H1 (cell line): ENCODE measurements around the gene CCDC195. TPM values are rescaled to one million over a fixed set of nuclear protein-coding genes. Genes with fewer than 3 reads are reported as not detected.

Experiments used
- CTCF ChIA-PET: fragments of 300-600 bp; sonication (Branson Sonifier 250); formaldehyde crosslinking; loops from one replicate; lab custom pipeline; 2021; ENCODE audit not compliant: partially characterized antibody; lab: Charles Lee
- POLR2A ChIA-PET: fragments of 300-600 bp; sonication (Branson Sonifier 250); formaldehyde crosslinking; loops from one replicate; lab custom pipeline; 2021; ENCODE audit warnings: inconsistent platforms; ENCODE audit not compliant: partially characterized antibody; lab: Charles Lee
- DNase-seq, 2 experiments: peaks; one replicate each; pipeline versions ENCODE4 v3.0.0 to v3.0.0-alpha.2; 2010 to 2022; ENCODE audit warnings: low spot score in 2 of 2, low read depth in 1 of 2, mixed read lengths in 1 of 2
- FAIRE-seq: peaks from 2 replicates; lab custom pipeline; 2011; peaks lifted over from hg19 to GRCh38; lab: Jason Lieb, UNC
- H2AFZ ChIP-seq: 2 replicates; pipeline ENCODE4 v1.8.1; 2012; ENCODE audit warnings: low read length, inconsistent platforms
- H2AK5ac ChIP-seq: 2 replicates; pipeline ENCODE4 v1.6.1; 2013; ENCODE audit warnings: low read depth, low read length
- H2BK120ac ChIP-seq: replicated peaks from 2 replicates; pipeline ENCODE3; 2013; ENCODE audit warnings: low read depth, low read length, inconsistent platforms
- H2BK12ac ChIP-seq: 2 replicates; pipeline ENCODE4 v1.6.1; 2013; ENCODE audit warnings: low read depth, low read length
- H2BK15ac ChIP-seq: 2 replicates; pipeline ENCODE4 v1.6.1; 2013; ENCODE audit warnings: low read length
- H2BK20ac ChIP-seq: 2 replicates; pipeline ENCODE4 v1.6.1; 2013; ENCODE audit warnings: low read length
- H2BK5ac ChIP-seq: 2 replicates; pipeline ENCODE4 v1.6.1; 2013; ENCODE audit warnings: low read depth, low read length
- H3K14ac ChIP-seq: 2 replicates; pipeline ENCODE4 v1.6.1; 2013; ENCODE audit warnings: inconsistent platforms; ENCODE audit not compliant: insufficient read length
- H3K18ac ChIP-seq: 2 replicates; pipeline ENCODE4 v1.6.1; 2013; ENCODE audit warnings: low read length; ENCODE audit errors: extremely low read depth
- H3K23ac ChIP-seq: 2 replicates; pipeline ENCODE4 v1.6.1; 2013; ENCODE audit warnings: inconsistent platforms; ENCODE audit not compliant: insufficient read length
- H3K23me2 ChIP-seq: 2 replicates; pipeline ENCODE4 v1.6.1; 2013; ENCODE audit warnings: low read depth, low read length
- H3K27ac ChIP-seq: 2 replicates; pipeline ENCODE4 v1.6.1; 2011; ENCODE audit warnings: low read depth, low read length, inconsistent platforms
- H3K27me3 ChIP-seq, 4 experiments: replicated peaks in 1 of 4; 1 replicate in 1 of 4; 2 replicates in 3 of 4; pipeline versions ENCODE4 v1.6.1 to v1.8.1; 2011 to 2013; ENCODE audit warnings: low read length in 3 of 4, mild to moderate bottlenecking in 3 of 4, inconsistent platforms in 2 of 4, mixed read lengths in 2 of 4, moderate library complexity in 1 of 4; ENCODE audit not compliant: control insufficient read depth in 3 of 4, insufficient read depth in 3 of 4; ENCODE audit errors: extremely low read depth in 1 of 4
- H3K36me3 ChIP-seq, 4 experiments: 2 replicates each; pipeline versions ENCODE4 v1.6.1 to v1.8.1; 2011 to 2013; ENCODE audit warnings: mild to moderate bottlenecking in 4 of 4, low read length in 3 of 4, moderate library complexity in 2 of 4, control low read depth in 1 of 4, inconsistent platforms in 1 of 4; ENCODE audit not compliant: insufficient read depth in 4 of 4, control insufficient read depth in 2 of 4
- H3K4ac ChIP-seq: replicated peaks from 2 replicates; pipeline ENCODE3; 2013; ENCODE audit warnings: low read length, low read depth, mixed read lengths, inconsistent platforms; ENCODE audit not compliant: insufficient read length
- H3K4me1 ChIP-seq, 4 experiments: replicated peaks in 1 of 4; 1 replicate in 1 of 4; 2 replicates in 3 of 4; pipeline versions ENCODE4 v1.6.1 to v1.8.1; 2011 to 2013; ENCODE audit warnings: low read length in 3 of 4, inconsistent platforms in 2 of 4, mixed read lengths in 1 of 4; ENCODE audit not compliant: insufficient read depth in 4 of 4, control insufficient read depth in 3 of 4
- H3K4me2 ChIP-seq, 2 experiments: 2 replicates each; pipeline versions ENCODE4 v1.6.1 to v1.8.1; 2011 to 2013; ENCODE audit warnings: low read depth in 2 of 2, low read length in 2 of 2, control low read depth in 1 of 2, inconsistent platforms in 1 of 2, mild to moderate bottlenecking in 1 of 2; ENCODE audit not compliant: insufficient read depth in 1 of 2
- H3K4me3 ChIP-seq, 4 experiments: fragments of 200-600, 300-600 bp in 1 of 4; sonication (generic), shearing (Covaris generic), sonication (Bioruptor Twin) in 1 of 4; 2 replicates each; pipeline versions ENCODE4 v1.5.1 to v1.8.1; 2011 to 2016; ENCODE audit warnings: low read length in 4 of 4, low read depth in 3 of 4, control low read depth in 2 of 4, inconsistent platforms in 2 of 4, mild to moderate bottlenecking in 2 of 4, mixed read lengths in 1 of 4, moderate library complexity in 1 of 4; ENCODE audit not compliant: insufficient read depth in 2 of 4; ENCODE audit errors: extremely low read depth in 1 of 4
- H3K56ac ChIP-seq: replicated peaks from 2 replicates; pipeline ENCODE3; 2013; ENCODE audit warnings: low read depth, mild to moderate bottlenecking, mixed read lengths, low read length, inconsistent platforms; ENCODE audit not compliant: insufficient read length
- H3K79me1 ChIP-seq: 2 replicates; pipeline ENCODE4 v1.6.1; 2013; ENCODE audit warnings: low read depth, low read length, control low read depth
- H3K79me2 ChIP-seq, 2 experiments: 2 replicates each; pipeline versions ENCODE4 v1.6.1 to v1.8.1; 2012 to 2013; ENCODE audit warnings: low read length in 2 of 2, mild to moderate bottlenecking in 2 of 2, inconsistent platforms in 1 of 2; ENCODE audit not compliant: insufficient read depth in 2 of 2, control insufficient read depth in 1 of 2
- H3K9ac ChIP-seq, 4 experiments: replicated peaks in 1 of 4; 1 replicate in 1 of 4; 2 replicates in 3 of 4; pipeline versions ENCODE4 v1.6.1 to v1.8.1; 2011 to 2013; ENCODE audit warnings: low read depth in 3 of 4, low read length in 3 of 4, control low read depth in 2 of 4, mild to moderate bottlenecking in 2 of 4, moderate library complexity in 2 of 4, inconsistent platforms in 1 of 4; ENCODE audit errors: extremely low read depth in 1 of 4
- H3K9me3 ChIP-seq, 2 experiments: 2 replicates each; pipeline versions ENCODE4 v1.6.1 to v1.8.1; 2012 to 2013; ENCODE audit warnings: mild to moderate bottlenecking in 2 of 2, moderate library complexity in 2 of 2, control low read depth in 1 of 2, inconsistent platforms in 1 of 2, low read depth in 1 of 2, low read length in 1 of 2, mixed read lengths in 1 of 2; ENCODE audit not compliant: insufficient read depth in 2 of 2
- H4K20me1 ChIP-seq, 2 experiments: replicated peaks in 1 of 2; 2 replicates each; pipeline versions ENCODE3 to v1.8.1; 2011 to 2013; ENCODE audit warnings: inconsistent platforms in 2 of 2, low read length in 2 of 2, mild to moderate bottlenecking in 1 of 2; ENCODE audit not compliant: insufficient read depth in 2 of 2, control insufficient read depth in 1 of 2
- H4K5ac ChIP-seq: 2 replicates; pipeline ENCODE4 v1.6.1; 2013; ENCODE audit warnings: low read length, low read depth, mixed read lengths, inconsistent platforms; ENCODE audit not compliant: insufficient read length
- H4K8ac ChIP-seq: 2 replicates; pipeline ENCODE4 v1.8.0; 2013; ENCODE audit warnings: mild to moderate bottlenecking, moderate library complexity, low read length, inconsistent platforms; ENCODE audit not compliant: insufficient read depth; ENCODE audit errors: extremely low read depth
- H4K91ac ChIP-seq: replicated peaks from 2 replicates; pipeline ENCODE3; 2013; ENCODE audit warnings: low read length, mixed read lengths, inconsistent platforms; ENCODE audit not compliant: insufficient read length
- BRCA1 ChIP-seq: IDR thresholded peaks from 2 replicates; pipeline ENCODE4 v1.6.1; 2012; ENCODE audit warnings: low read depth, low read length, improper control_type of control experiment
- CEBPB ChIP-seq: IDR thresholded peaks from 2 replicates; pipeline ENCODE4 v1.6.1; 2012; ENCODE audit warnings: low read depth, low read length
- CHD1 ChIP-seq: IDR thresholded peaks from 2 replicates; pipeline ENCODE4 v1.6.1; 2012; ENCODE audit warnings: low read depth, low read length, improper control_type of control experiment
- HDAC2 ChIP-seq, 2 experiments: fragments of 300-600 bp in 1 of 2; sonication (generic) in 1 of 2; IDR thresholded peaks; 2 replicates each; pipeline ENCODE4 v1.6.1; 2011 to 2012; ENCODE audit warnings: low read depth in 2 of 2, low read length in 2 of 2, mild to moderate bottlenecking in 2 of 2, moderate library complexity in 2 of 2, borderline replicate concordance in 1 of 2, inconsistent platforms in 1 of 2
- JUN ChIP-seq: IDR thresholded peaks from 2 replicates; pipeline ENCODE4 v1.6.1; 2011; ENCODE audit warnings: low read depth, mild to moderate bottlenecking, improper control_type of control experiment, low read length
- NANOG ChIP-seq: IDR thresholded peaks from 2 replicates; pipeline ENCODE4 v1.6.1; 2011; ENCODE audit warnings: low read length, low read depth, mild to moderate bottlenecking, inconsistent platforms; ENCODE audit not compliant: insufficient read depth, poor library complexity, severe bottlenecking
- SRF ChIP-seq: IDR thresholded peaks from 2 replicates; pipeline ENCODE4 v1.6.1; 2011; ENCODE audit warnings: mild to moderate bottlenecking, low read depth, low read length, moderate library complexity
- TAF7 ChIP-seq: optimal IDR thresholded peaks from 2 replicates; pipeline ENCODE3; 2011; ENCODE audit warnings: low read depth, mild to moderate bottlenecking, inconsistent platforms, low read length, moderate library complexity, borderline replicate concordance
- USF2 ChIP-seq: IDR thresholded peaks from 2 replicates; pipeline ENCODE4 v1.6.1; 2011; ENCODE audit warnings: low read length, improper control_type of control experiment
- ZNF274 ChIP-seq: IDR thresholded peaks from 2 replicates; pipeline ENCODE4 v1.7.0; 2012; ENCODE audit warnings: low read length, borderline replicate concordance; ENCODE audit errors: extremely low read depth
- WGBS, 2 experiments: shearing (Covaris generic) in 1 of 2; methylation state at CpG; one replicate each; pipeline versions ENCODE4 v1.1.6 to v1.1.7; 2013 to 2015; ENCODE audit warnings: low lambda C conversion rate in 2 of 2, mixed read lengths in 2 of 2, inconsistent platforms in 1 of 2, low coverage in 1 of 2, missing lambda C conversion rate in 1 of 2; ENCODE audit not compliant: insufficient replicate concordance in 2 of 2, insufficient coverage in 1 of 2, insufficient read length in 1 of 2; ENCODE audit errors: extremely low coverage in 1 of 2, missing lambda C conversion rate in 1 of 2; 5-methylcytosine and 5-hydroxymethylcytosine counted together
- polyA plus RNA-seq, 7 experiments: library from polyadenylated mRNA; depleted of rRNA in 3 of 7; stranded (reverse) in 5 of 7; unstranded in 2 of 7; fragments of >200 nt in 5 of 7; fragments of 200-250 nt in 2 of 7; gene quantifications; 1 replicate in 5 of 7; 2 replicates in 1 of 7; 4 replicates in 1 of 7; pipeline versions ENCODE4 v1.2.1 to v1.2.3, GENCODE V29; 2011 to 2013; ENCODE audit warnings: missing spikeins in 2 of 7, mixed read lengths in 2 of 7
- total RNA-seq: library from RNA; stranded (reverse); fragmentation: NEBNext Ultra II Directional; extraction: Animal tissue kit (Norgen Biotek cat#: 25700); gene quantifications from 2 replicates; pipeline ENCODE4 v1.2.1, GENCODE V29; 2021

Gene CCDC195
- total and polyA plus RNA-seq, 2 of the 8 experiments (the other 6 are each of a cell fraction or from before 2014, with no cell fraction given): not detected

GRCh38 chr2:224731665-224732064 lies 15.5 kb upstream of the CCDC195 start:
- no peak overlapping the region for H3K9ac ChIP-seq
- H3K23ac ChIP-seq: no peak overlapping the region
- no peaks in the 10 kb centered on the region for H3K23me2 ChIP-seq
- H4K91ac ChIP-seq: no peak overlapping the region
- no peak overlapping the region for H2BK20ac ChIP-seq
- H3K18ac ChIP-seq: no peak overlapping the region
- no peaks in the 10 kb centered on the region for H3K79me1 ChIP-seq
- no peak overlapping the region for H2BK120ac ChIP-seq
- no peak overlapping the region for H2BK12ac ChIP-seq
- H2BK15ac ChIP-seq: no peak overlapping the region
- ChIA-PET POLR2A (no interaction called here), CTCF (interaction anchor here (0.7 to 1.8 kb wide), 2 partner anchors 18 to 368 kb away, joined by 3 to 4 read pairs; no protein-coding TSS in a partner anchor)
- H3K9me3 ChIP-seq: peaks cover 6 to 12% of the 10 kb centered on the region in 2 experiments
- H3K27ac ChIP-seq: no peak overlapping the region
- no peak overlapping the region for H3K14ac ChIP-seq
- no peak for DNase-seq
- H4K20me1 ChIP-seq: no peaks in the 10 kb centered on the region
- no peak overlapping the region for H3K4me2 ChIP-seq
- whole genome bisulfite sequencing, 2 experiments: 94% methylated on average over 1 of the region's 1 CpG; no CpG with 5 or more reads in 1 of the 2 experiments
- H3K27me3 ChIP-seq: no peaks in the 10 kb centered on the region
- no peak overlapping the region for H2BK5ac ChIP-seq
- H2AK5ac ChIP-seq: no peak overlapping the region
- H3K79me2 ChIP-seq: no peaks in the 10 kb centered on the region
- no peak overlapping the region for H3K56ac ChIP-seq
- H3K4me1 ChIP-seq: no peaks in the 10 kb centered on the region
- H4K5ac ChIP-seq: no peak overlapping the region
- no peak overlapping the region for H3K4me3 ChIP-seq
- TF ChIP-seq NANOG (no peak), SRF (no peak), BRCA1 (no peak), CHD1 (no peak), JUN (no peak), HDAC2 (IDR thresholded peaks at IDR 0.05; ENCODE audit: borderline replicate concordance in 1 of 2, low read depth in 2 of 2, low read length in 2 of 2) (no peak), CEBPB (no peak), TAF7 (no peak), USF2 (no peak), ZNF274 (no peak)
- no peak overlapping the region for H2AFZ ChIP-seq
- H3K36me3 ChIP-seq: no peaks in the 10 kb centered on the region
- no peak for FAIRE-seq
- H4K8ac ChIP-seq: no peak overlapping the region
- no peak overlapping the region for H3K4ac ChIP-seq
